Measurements from ENCODE around the gene ARMC9.

GRCh38 chr2:231297108-231297908 lies 98.9 kb downstream of the ARMC9 start:
- TF ChIP-seq EZH2phosphoT487 (IDR thresholded peaks at IDR 0.05; ENCODE audit: low read depth, severe bottlenecking, unreplicated experiment) = no peak
- TF ChIP-seq CTCF (IDR thresholded peaks at IDR 0.05; ENCODE audit: poor library complexity) = peak; percentile 68
